Hepatocyte (in vitro differentiated cells): ENCODE measurements around the gene MIGA2.

Source experiments
- EZH2phosphoT487 ChIP-seq: fragments of 200-600 bp; sonication (generic); IDR thresholded peaks from one replicate; pipeline ENCODE4 v1.6.1; 2018; ENCODE audit warnings: antibody characterized with exemption, mild to moderate bottlenecking, low read depth, moderate library complexity; ENCODE audit not compliant: unreplicated experiment, severe bottlenecking
- TF ChIP-seq, protein P1 (sequence below): fragments of 200-600 bp; sonication (generic); IDR thresholded peaks from 2 replicates; pipeline ENCODE4 v1.5.1; 2016; ENCODE audit warnings: antibody characterized with exemption, mild to moderate bottlenecking; ENCODE audit not compliant: poor library complexity

DNA sequence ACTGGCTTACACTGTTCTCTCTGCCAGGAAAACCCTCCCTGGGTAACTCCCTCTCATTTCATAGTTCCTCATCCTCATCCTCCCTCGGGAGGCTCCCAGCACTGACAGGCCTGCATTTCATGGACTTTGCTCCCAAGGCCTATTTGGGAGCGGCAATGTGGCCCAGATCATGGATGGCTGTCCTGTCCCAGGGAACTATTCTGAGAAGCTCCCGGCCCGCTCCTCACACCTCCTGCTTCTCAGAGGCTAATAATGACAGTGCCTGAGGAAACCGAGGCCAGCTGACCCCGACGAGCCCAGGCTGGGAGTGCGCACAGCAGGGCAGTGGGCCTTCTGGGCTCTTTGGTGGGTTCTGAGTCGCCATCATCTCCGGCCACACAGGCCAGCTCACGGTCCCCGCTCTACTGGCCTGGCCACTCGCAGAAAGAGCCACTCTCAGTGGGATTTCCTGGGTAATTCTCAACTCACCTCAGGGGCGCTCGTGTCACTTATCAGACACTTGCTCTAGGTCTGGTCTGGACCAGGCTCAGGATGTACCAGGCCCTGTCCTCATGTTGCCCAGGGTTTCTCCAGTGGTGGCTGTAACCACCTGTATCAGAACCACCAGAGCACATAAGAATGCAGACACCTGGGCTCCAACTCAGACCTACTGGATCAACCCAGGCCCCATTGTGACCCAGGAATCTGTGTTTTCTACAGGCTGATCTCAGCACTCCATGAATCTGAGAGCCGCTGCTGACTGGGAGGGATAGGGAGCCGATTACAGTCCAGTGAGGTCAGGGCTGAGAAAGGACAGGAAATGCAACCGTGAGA, 42.5 kb downstream of the MIGA2 start:
- TF ChIP-seq, protein P1, sequence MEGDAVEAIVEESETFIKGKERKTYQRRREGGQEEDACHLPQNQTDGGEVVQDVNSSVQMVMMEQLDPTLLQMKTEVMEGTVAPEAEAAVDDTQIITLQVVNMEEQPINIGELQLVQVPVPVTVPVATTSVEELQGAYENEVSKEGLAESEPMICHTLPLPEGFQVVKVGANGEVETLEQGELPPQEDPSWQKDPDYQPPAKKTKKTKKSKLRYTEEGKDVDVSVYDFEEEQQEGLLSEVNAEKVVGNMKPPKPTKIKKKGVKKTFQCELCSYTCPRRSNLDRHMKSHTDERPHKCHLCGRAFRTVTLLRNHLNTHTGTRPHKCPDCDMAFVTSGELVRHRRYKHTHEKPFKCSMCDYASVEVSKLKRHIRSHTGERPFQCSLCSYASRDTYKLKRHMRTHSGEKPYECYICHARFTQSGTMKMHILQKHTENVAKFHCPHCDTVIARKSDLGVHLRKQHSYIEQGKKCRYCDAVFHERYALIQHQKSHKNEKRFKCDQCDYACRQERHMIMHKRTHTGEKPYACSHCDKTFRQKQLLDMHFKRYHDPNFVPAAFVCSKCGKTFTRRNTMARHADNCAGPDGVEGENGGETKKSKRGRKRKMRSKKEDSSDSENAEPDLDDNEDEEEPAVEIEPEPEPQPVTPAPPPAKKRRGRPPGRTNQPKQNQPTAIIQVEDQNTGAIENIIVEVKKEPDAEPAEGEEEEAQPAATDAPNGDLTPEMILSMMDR, result no peak
- TF ChIP-seq EZH2phosphoT487, result no peak
